GM18508 (cell line): ENCODE data around the gene TBK1.

ENCODE experiments used
- ATAC-seq: cut with Tn5 transposase; IDR thresholded peaks from one replicate; pipeline ENCODE4 v1.9.1; 2021; ENCODE audit warnings: moderate number of reproducible peaks; ENCODE audit not compliant: insufficient read depth, unreplicated experiment

TBK1 gene

GRCh38 chr12:64450711-64451486 lies 1.0 kb upstream of the TBK1 start:
- ATAC-seq: no peak

- ATAC-seq: peak; percentile 1
Measured at GRCh38 chr12:64452559-64453329, 824 bp downstream of the TBK1 start.

GRCh38 chr12:64455506-64455905 lies 3.6 kb downstream of the TBK1 start:
- no peak for ATAC-seq

GRCh38 chr12:64456119-64456518 lies 4.2 kb downstream of the TBK1 start:
- ATAC-seq: no peak

- no peak for ATAC-seq
Measured at GRCh38 chr12:64457032-64457431, 5.1 kb downstream of the TBK1 start.

GRCh38 chr12:64457466-64457865 lies 5.5 kb downstream of the TBK1 start:
- ATAC-seq: no peak

GRCh38 chr12:64457923-64458322 lies 6.0 kb downstream of the TBK1 start:
- ATAC-seq: no peak

- no peak for ATAC-seq
Measured at GRCh38 chr12:64459394-64459891, 7.5 kb downstream of the TBK1 start.

- ATAC-seq: no peak
Measured at GRCh38 chr12:64461634-64462414, 9.9 kb downstream of the TBK1 start.

- ATAC-seq: no peak
Measured at GRCh38 chr12:64466178-64466577, 14.3 kb downstream of the TBK1 start.

GRCh38 chr12:64468966-64469365 lies 17.0 kb downstream of the TBK1 start:
- ATAC-seq: no peak

GRCh38 chr12:64469455-64470142 lies 17.7 kb downstream of the TBK1 start:
- no peak for ATAC-seq

GRCh38 chr12:64470495-64470894 lies 18.6 kb downstream of the TBK1 start:
- no peak for ATAC-seq

GRCh38 chr12:64473176-64473575 lies 21.3 kb downstream of the TBK1 start:
- ATAC-seq: no peak

GRCh38 chr12:64475518-64475917 lies 23.6 kb downstream of the TBK1 start:
- ATAC-seq: no peak

- ATAC-seq: no peak
Measured at GRCh38 chr12:64476844-64477243, 24.9 kb downstream of the TBK1 start.

- no peak for ATAC-seq
Measured at GRCh38 chr12:64478661-64479060, 26.7 kb downstream of the TBK1 start.

- no peak for ATAC-seq
Measured at GRCh38 chr12:64480148-64480547, 28.2 kb downstream of the TBK1 start.

GRCh38 chr12:64486657-64487056 lies 34.7 kb downstream of the TBK1 start:
- no peak for ATAC-seq

- ATAC-seq: no peak
Measured at GRCh38 chr12:64491718-64492117, 39.8 kb downstream of the TBK1 start.
